PFSK-1 (cell line): ENCODE data around the gene KLK14.

Experiments
- FOXP2 ChIP-seq: optimal IDR thresholded peaks from 2 replicates; pipeline ENCODE3; 2011; ENCODE audit warnings: borderline replicate concordance, control low read depth, inconsistent platforms; ENCODE audit not compliant: insufficient read depth; ENCODE audit errors: extremely low read length, extremely low read depth
- POLR2AphosphoS5 ChIP-seq: IDR thresholded peaks from 2 replicates; pipeline ENCODE4 v1.6.1; 2012; ENCODE audit warnings: low read depth, mild to moderate bottlenecking, control low read depth, low read length, moderate library complexity
- SIN3A ChIP-seq: IDR thresholded peaks from 2 replicates; pipeline ENCODE4 v1.6.1; 2012; ENCODE audit warnings: mild to moderate bottlenecking, low read length, moderate library complexity, borderline replicate concordance; ENCODE audit not compliant: insufficient read depth
- TAF1 ChIP-seq: IDR thresholded peaks from 2 replicates; pipeline ENCODE4 v1.6.1; 2012; ENCODE audit warnings: low read length, control low read depth, borderline replicate concordance; ENCODE audit not compliant: insufficient read depth
- TF ChIP-seq, protein P1 (sequence below), 2 experiments: IDR thresholded peaks; 2 replicates each; pipeline versions ENCODE4 v1.6.1 to v1.8.0; 2011 to 2012; ENCODE audit warnings: low read depth in 2 of 2, low read length in 2 of 2, control low read depth in 1 of 2, inconsistent platforms in 1 of 2, mild to moderate bottlenecking in 1 of 2, moderate library complexity in 1 of 2; ENCODE audit not compliant: insufficient read depth in 1 of 2

Gene KLK14

DNA sequence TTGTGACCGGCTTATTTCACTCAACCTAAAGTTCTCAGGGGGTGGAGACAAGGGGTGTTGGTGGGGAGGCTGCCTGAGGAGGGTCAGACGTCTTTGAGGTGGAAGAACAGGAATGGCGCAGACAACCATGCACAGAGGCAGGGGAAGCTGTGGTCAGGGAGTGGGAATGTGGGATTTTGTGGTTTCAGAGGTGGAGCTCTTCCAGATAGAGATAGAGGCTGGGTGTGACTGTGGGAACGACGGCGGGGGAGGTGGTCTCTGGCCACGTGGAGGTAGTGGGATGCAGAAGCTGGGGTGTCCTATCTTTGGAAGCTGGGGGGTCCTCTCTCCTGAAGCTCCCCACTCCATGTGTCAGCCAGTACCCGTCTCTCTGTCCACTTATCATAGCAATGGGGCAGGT is 7.8 kb upstream of the KLK14 start:
- TF ChIP-seq TAF1 (no peak), POLR2AphosphoS5 (no peak), FOXP2 (no peak), SIN3A (no peak)
- TF ChIP-seq, protein P1, sequence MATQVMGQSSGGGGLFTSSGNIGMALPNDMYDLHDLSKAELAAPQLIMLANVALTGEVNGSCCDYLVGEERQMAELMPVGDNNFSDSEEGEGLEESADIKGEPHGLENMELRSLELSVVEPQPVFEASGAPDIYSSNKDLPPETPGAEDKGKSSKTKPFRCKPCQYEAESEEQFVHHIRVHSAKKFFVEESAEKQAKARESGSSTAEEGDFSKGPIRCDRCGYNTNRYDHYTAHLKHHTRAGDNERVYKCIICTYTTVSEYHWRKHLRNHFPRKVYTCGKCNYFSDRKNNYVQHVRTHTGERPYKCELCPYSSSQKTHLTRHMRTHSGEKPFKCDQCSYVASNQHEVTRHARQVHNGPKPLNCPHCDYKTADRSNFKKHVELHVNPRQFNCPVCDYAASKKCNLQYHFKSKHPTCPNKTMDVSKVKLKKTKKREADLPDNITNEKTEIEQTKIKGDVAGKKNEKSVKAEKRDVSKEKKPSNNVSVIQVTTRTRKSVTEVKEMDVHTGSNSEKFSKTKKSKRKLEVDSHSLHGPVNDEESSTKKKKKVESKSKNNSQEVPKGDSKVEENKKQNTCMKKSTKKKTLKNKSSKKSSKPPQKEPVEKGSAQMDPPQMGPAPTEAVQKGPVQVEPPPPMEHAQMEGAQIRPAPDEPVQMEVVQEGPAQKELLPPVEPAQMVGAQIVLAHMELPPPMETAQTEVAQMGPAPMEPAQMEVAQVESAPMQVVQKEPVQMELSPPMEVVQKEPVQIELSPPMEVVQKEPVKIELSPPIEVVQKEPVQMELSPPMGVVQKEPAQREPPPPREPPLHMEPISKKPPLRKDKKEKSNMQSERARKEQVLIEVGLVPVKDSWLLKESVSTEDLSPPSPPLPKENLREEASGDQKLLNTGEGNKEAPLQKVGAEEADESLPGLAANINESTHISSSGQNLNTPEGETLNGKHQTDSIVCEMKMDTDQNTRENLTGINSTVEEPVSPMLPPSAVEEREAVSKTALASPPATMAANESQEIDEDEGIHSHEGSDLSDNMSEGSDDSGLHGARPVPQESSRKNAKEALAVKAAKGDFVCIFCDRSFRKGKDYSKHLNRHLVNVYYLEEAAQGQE (IDR thresholded peaks at IDR 0.05; ENCODE audit: insufficient read depth in 1 of 2, low read depth in 2 of 2, low read length in 2 of 2), result no peak

DNA sequence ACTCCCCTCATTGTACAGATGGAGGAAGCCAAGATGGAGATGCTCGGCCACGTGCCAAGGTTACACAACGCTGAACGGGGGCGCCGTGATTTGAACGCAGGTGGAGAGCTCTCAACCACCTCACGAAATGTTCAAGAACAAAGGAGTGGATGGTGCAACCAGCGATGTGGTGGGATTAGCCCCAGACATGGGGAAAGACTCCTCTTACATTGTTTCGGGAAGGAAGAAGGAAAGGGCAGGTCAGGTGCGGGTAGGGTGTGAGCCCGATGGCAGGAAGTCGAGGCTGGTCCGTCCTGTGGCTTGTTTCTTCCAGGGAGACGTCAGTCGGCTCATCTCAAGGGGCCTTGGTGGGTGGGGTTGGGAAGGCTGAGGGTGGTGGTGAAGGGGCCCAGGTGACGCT is 7.1 kb upstream of the KLK14 start:
- TF ChIP-seq, protein P1 (IDR thresholded peaks at IDR 0.05; ENCODE audit: insufficient read depth in 1 of 2, low read depth in 2 of 2, low read length in 2 of 2), result no peak
- TF ChIP-seq FOXP2, result no peak
- TF ChIP-seq TAF1, result no peak
- TF ChIP-seq POLR2AphosphoS5, result no peak
- no peak for TF ChIP-seq SIN3A

DNA sequence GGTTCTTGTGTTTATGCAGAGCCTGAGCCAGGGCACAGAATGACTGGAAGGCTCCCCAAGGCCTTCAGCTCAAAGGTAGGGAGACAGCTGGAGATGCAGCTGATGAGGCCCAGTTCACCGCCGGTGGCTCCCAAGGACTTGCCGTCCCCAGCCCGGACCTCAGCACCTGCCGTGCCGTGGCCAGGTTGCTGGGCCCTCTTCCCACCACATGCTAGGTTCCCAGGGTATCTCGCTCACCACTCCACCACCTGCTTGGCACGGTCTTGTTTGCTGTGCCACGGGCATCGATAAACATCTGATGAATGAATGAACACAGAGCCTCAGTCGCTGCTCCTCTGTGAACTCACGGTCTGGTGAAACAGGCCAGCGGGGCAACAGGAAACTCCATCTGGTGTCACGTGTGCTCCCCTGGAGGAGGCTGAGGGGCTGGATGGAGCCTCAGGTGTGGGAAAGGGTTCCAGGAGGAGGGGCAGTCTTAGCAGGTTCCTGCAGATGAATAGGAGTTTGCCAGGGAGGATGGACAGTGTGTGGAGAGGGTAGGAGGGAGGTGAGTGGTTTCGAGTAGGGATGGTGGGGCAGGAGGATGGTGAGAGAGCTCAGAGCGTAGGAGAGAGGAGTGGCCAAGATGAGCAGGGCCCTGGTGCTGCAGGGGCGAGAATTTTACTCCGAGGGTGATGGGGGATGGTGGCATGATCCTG is 3.6 kb upstream of the KLK14 start:
- TF ChIP-seq, protein P1 (IDR thresholded peaks at IDR 0.05; ENCODE audit: insufficient read depth in 1 of 2, low read depth in 2 of 2, low read length in 2 of 2), result no peak
- no peak for TF ChIP-seq POLR2AphosphoS5
- TF ChIP-seq SIN3A, result no peak
- TF ChIP-seq TAF1, result no peak
- no peak for TF ChIP-seq FOXP2

DNA sequence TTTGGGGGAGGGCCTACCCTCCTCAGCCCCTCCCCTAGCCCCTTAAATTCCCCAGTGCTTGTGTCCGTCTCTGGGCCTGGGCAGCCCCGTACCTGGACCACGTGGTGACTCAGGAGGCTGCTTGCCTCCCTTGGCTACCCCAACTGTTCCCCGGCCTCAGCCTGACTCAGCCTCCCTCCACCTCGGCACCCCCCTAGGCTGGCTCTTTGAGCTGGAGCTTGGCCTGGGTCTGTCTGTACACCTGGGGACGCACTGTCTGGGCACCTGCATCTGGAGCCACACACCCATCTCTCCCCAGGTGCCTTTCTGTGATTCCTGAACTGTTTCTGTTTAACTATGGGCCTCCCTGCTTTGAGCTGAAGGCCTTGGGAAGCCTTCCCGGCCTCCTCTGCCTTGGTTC is 1.8 kb upstream of the KLK14 start:
- TF ChIP-seq POLR2AphosphoS5, result no peak
- TF ChIP-seq SIN3A, result no peak
- no peak for TF ChIP-seq TAF1
- TF ChIP-seq, protein P1 (IDR thresholded peaks at IDR 0.05; ENCODE audit: insufficient read depth in 1 of 2, low read depth in 2 of 2, low read length in 2 of 2), result no peak
- TF ChIP-seq FOXP2, result no peak

DNA sequence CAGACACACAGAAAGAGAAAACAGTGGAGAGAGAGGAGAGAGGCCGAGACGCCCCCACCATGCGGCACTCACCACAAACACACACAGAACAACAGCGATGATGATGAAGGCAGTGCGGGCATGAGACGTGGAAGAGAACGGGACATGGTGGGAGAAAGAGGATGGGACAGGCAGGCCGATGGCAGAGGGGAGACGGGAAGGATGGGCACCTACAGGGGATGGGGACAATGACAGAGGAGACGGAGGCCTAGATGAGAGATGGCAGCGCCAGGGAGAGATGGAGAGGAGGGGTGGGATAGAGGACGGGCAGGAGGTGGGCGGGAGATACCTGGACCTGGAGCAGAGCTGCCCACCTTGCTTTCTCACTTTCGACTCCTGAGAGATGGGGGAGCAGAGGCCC is 1.1 kb upstream of the KLK14 start:
- TF ChIP-seq POLR2AphosphoS5 (no peak), SIN3A (no peak), FOXP2 (no peak), TAF1 (no peak)
- TF ChIP-seq, protein P1 (IDR thresholded peaks at IDR 0.05; ENCODE audit: insufficient read depth in 1 of 2, low read depth in 2 of 2, low read length in 2 of 2), result no peak
